NB4 (cell line): ENCODE data around the gene CHN1.

ENCODE experiments used
- POLR2A ChIP-seq: IDR thresholded peaks from 2 replicates; pipeline ENCODE4 v1.6.1; 2011; ENCODE audit warnings: mild to moderate bottlenecking; ENCODE audit not compliant: insufficient read length; ENCODE audit errors: extremely low read depth
- TF ChIP-seq, protein P1 (sequence below): IDR thresholded peaks from one replicate; pipeline ENCODE4 v1.5.1; 2012; ENCODE audit warnings: low read depth, low read length

DNA sequence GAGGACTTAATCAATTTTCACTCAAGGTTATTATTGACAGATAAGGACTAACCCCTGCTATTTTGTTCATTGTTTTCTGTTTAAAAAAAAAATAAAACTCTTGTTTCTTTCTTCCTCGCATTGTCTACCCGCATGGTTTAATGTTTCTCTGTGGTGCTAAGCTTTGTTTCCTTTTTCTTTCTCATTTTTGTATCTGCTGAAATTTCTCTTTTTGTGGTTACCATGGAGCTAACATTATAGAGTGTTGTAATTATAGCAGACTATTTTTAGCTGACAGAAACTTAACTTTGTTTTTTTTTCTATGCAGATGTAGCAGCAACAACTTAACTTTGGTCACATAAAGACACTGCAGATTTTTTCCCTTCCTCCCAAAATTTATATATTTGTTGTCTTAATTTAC lies 43.1 kb upstream of the CHN1 start:
- TF ChIP-seq, protein P1, sequence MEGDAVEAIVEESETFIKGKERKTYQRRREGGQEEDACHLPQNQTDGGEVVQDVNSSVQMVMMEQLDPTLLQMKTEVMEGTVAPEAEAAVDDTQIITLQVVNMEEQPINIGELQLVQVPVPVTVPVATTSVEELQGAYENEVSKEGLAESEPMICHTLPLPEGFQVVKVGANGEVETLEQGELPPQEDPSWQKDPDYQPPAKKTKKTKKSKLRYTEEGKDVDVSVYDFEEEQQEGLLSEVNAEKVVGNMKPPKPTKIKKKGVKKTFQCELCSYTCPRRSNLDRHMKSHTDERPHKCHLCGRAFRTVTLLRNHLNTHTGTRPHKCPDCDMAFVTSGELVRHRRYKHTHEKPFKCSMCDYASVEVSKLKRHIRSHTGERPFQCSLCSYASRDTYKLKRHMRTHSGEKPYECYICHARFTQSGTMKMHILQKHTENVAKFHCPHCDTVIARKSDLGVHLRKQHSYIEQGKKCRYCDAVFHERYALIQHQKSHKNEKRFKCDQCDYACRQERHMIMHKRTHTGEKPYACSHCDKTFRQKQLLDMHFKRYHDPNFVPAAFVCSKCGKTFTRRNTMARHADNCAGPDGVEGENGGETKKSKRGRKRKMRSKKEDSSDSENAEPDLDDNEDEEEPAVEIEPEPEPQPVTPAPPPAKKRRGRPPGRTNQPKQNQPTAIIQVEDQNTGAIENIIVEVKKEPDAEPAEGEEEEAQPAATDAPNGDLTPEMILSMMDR: no peak
- no peak for TF ChIP-seq POLR2A
